GM12878 (cell line): ENCODE results near the gene IER5L. TPM values are rescaled to one million over a fixed set of nuclear protein-coding genes. Genes with fewer than 3 reads are reported as not detected.

Experiments used
- ATAC-seq: fragments of 200-7000 bp; cut with Tn5 transposase; 3 replicates; pipeline ENCODE4 v1.9.1; 2020; ENCODE audit warnings: mild to moderate bottlenecking, moderate library complexity
- BruUV-seq: library from RNA; stranded (reverse); fragments of 400-500 nt; replicated peaks from 2 replicates; lab custom pipeline; 2021; lab: Mats Ljungman, UMichigan
- CTCF ChIA-PET: fragments of 300-600 bp; sonication (Branson Sonifier 250); formaldehyde crosslinking; extraction: SDS; loops from one replicate; lab custom pipeline; 2021; ENCODE audit warnings: inconsistent platforms; lab: Yijun Ruan, JAX
- POLR2A ChIA-PET: fragments of 350-600 bp; formaldehyde crosslinking; extraction: SDS; loops from one replicate; lab custom pipeline; 2021; ENCODE audit warnings: inconsistent platforms; lab: Charles Lee
- RAD21 ChIA-PET: fragments of 300-600 bp; sonication (Branson Sonifier 250); formaldehyde crosslinking; loops from one replicate; lab custom pipeline; 2023; ENCODE audit warnings: antibody characterized with exemption; ENCODE audit not compliant: unreplicated experiment; lab: Charles Lee
- SMC1A ChIA-PET: fragments of 300-600 bp; sonication (Branson Sonifier 250); formaldehyde crosslinking; loops from one replicate; lab custom pipeline; 2023; ENCODE audit not compliant: unreplicated experiment, uncharacterized antibody; lab: Charles Lee
- DNase-seq: peaks from one replicate; pipeline ENCODE4 v3.0.0-alpha.2; 2011; ENCODE audit warnings: low read depth, low spot score
- FAIRE-seq: peaks from 3 replicates; lab custom pipeline; 2011; peaks lifted over from hg19 to GRCh38; lab: Jason Lieb, UNC
- H2AFZ ChIP-seq: 2 replicates; pipeline ENCODE4 v1.6.0; 2011; ENCODE audit warnings: low read depth, low read length, control low read depth; ENCODE audit not compliant: control insufficient read depth
- H3K27ac ChIP-seq: 2 replicates; pipeline ENCODE4 v1.5.1; 2011; ENCODE audit warnings: control low read depth; ENCODE audit not compliant: control insufficient read depth, insufficient read depth
- H3K27me3 ChIP-seq, 2 experiments: replicated peaks in 1 of 2; 2 replicates each; pipeline versions ENCODE4 v1.6.0 to v1.6.1; 2011; ENCODE audit warnings: low read length in 1 of 2; ENCODE audit not compliant: control insufficient read depth in 2 of 2, insufficient read depth in 2 of 2
- H3K36me3 ChIP-seq, 2 experiments: 2 replicates each; pipeline ENCODE4 v1.5.1; 2011; ENCODE audit warnings: low read length in 1 of 2; ENCODE audit not compliant: control insufficient read depth in 2 of 2, insufficient read depth in 2 of 2
- H3K4me1 ChIP-seq: 2 replicates; pipeline ENCODE4 v1.6.1; 2011; ENCODE audit warnings: mild to moderate bottlenecking, low read length, moderate library complexity, mixed read lengths; ENCODE audit not compliant: control insufficient read depth, insufficient read depth
- H3K4me2 ChIP-seq: 2 replicates; pipeline ENCODE4 v1.6.0; 2011; ENCODE audit warnings: control low read depth; ENCODE audit not compliant: control insufficient read depth, insufficient read depth
- H3K4me3 ChIP-seq: fragments of 200-600 bp; sonication (generic); 2 replicates; pipeline ENCODE4 v1.5.1; 2016
- H3K79me2 ChIP-seq: 2 replicates; pipeline ENCODE4 v1.6.0; 2011; ENCODE audit warnings: low read length; ENCODE audit not compliant: control insufficient read depth, insufficient read depth
- H3K9ac ChIP-seq: 2 replicates; pipeline ENCODE4 v1.8.0; 2011; ENCODE audit warnings: low read length, control low read depth, mixed read lengths; ENCODE audit not compliant: control insufficient read depth, insufficient read depth
- H3K9me3 ChIP-seq: replicated peaks from 3 replicates; pipeline ENCODE4 v1.5.1; 2011; ENCODE audit warnings: mild to moderate bottlenecking, low read length; ENCODE audit not compliant: control insufficient read depth, insufficient read depth
- H4K20me1 ChIP-seq: 2 replicates; pipeline ENCODE4 v1.6.0; 2011; ENCODE audit not compliant: control insufficient read depth, insufficient read depth
- BMI1 ChIP-seq: fragments of 450-650 bp; IDR thresholded peaks from 2 replicates; pipeline ENCODE4 v1.6.1; 2016; ENCODE audit warnings: mild to moderate bottlenecking, moderate library complexity, borderline replicate concordance
- CHD1 ChIP-seq: IDR thresholded peaks from 2 replicates; pipeline ENCODE4 v1.6.1; 2012; ENCODE audit warnings: low read depth, low read length, improper control_type of control experiment
- E2F8 ChIP-seq: fragments of 450-650 bp; IDR thresholded peaks from 2 replicates; pipeline ENCODE4 v1.6.1; 2018; ENCODE audit warnings: mild to moderate bottlenecking, low read depth, moderate library complexity; ENCODE audit not compliant: partially characterized antibody
- FOS ChIP-seq: IDR thresholded peaks from 3 replicates; pipeline ENCODE4 v1.6.1; 2011; ENCODE audit warnings: borderline replicate concordance; ENCODE audit not compliant: insufficient read length; ENCODE audit errors: extremely low read depth
- KDM1A ChIP-seq: fragments of 200-600 bp; sonication (generic); IDR thresholded peaks from 2 replicates; pipeline ENCODE4 v1.6.1; 2016; ENCODE audit warnings: borderline replicate concordance
- MXI1 ChIP-seq: fragments of 150-350 bp; IDR thresholded peaks from 2 replicates; pipeline ENCODE4 v1.6.1; 2011; ENCODE audit warnings: low read depth, mild to moderate bottlenecking, inconsistent platforms, low read length, improper control_type of control experiment
- NKRF ChIP-seq: fragments of 450-650 bp; conservative IDR thresholded peaks from 2 replicates; pipeline ENCODE4 v1.6.1; 2017; ENCODE audit warnings: mild to moderate bottlenecking, moderate library complexity
- SIN3A ChIP-seq: IDR thresholded peaks from 2 replicates; pipeline ENCODE4 v1.6.1; 2012; ENCODE audit warnings: low read depth, low read length, improper control_type of control experiment
- SMAD1 ChIP-seq: fragments of 450-650 bp; IDR thresholded peaks from 2 replicates; pipeline ENCODE4 v1.6.1; 2018; ENCODE audit warnings: mild to moderate bottlenecking, low read depth; ENCODE audit not compliant: partially characterized antibody
- SRF ChIP-seq, 2 experiments: IDR thresholded peaks; 2 replicates each; pipeline ENCODE4 v1.6.1; 2011; ENCODE audit warnings: low read depth in 2 of 2, low read length in 2 of 2, mild to moderate bottlenecking in 1 of 2, moderate library complexity in 1 of 2
- USF2 ChIP-seq: IDR thresholded peaks from 2 replicates; pipeline ENCODE4 v1.6.1; 2011; ENCODE audit warnings: low read depth, low read length, improper control_type of control experiment, borderline replicate concordance
- WGBS: methylation state at CpG from one replicate; pipeline ENCODE4 v1.1.6; 2016; ENCODE audit warnings: low lambda C conversion rate; ENCODE audit not compliant: insufficient replicate concordance, insufficient coverage; ENCODE audit errors: missing lambda C conversion rate; 5-methylcytosine and 5-hydroxymethylcytosine counted together
- in situ Hi-C: fragments of 300-500 bp; cut with MboI; formaldehyde crosslinking; loops from 9 replicates; pipeline ENCODE4 v1.14.3; 2018; ENCODE audit warnings: mixed read lengths
- intact Hi-C: fragments of 100-400 bp; cut with micrococcal nuclease; formaldehyde crosslinking; loops from one replicate; pipeline ENCODE4 v1.14.2; 2022; ENCODE audit not compliant: unreplicated experiment
- polyA plus RNA-seq, 11 experiments: library from polyadenylated mRNA; depleted of rRNA in 4 of 11; unstranded in 6 of 11; stranded (reverse) in 5 of 11; fragments of >200 nt; fragmentation: Nextera tagmentation in 4 of 11; fragmentation: Illumina TruSeq in 1 of 11; extraction: Ambion mirVana in 4 of 11; extraction: Trizol in 1 of 11; gene quantifications; 1 replicate in 1 of 11; 2 replicates in 10 of 11; pipeline versions ENCODE4 v1.2.1 to v1.2.3, GENCODE V29; 2011 to 2016; ENCODE audit warnings: inconsistent platforms in 2 of 11, missing spikeins in 2 of 11, low read depth in 1 of 11
- total RNA-seq, 4 experiments: library from RNA; depleted of rRNA in 3 of 4; stranded (reverse); fragments of >200 nt in 3 of 4; fragmentation: Illumina TruSeq in 1 of 4; extraction: Trizol in 1 of 4; gene quantifications; 2 replicates each; pipeline versions ENCODE4 v1.2.1 to v1.2.3, GENCODE V29; 2013 to 2021
- TF ChIP-seq, protein P1 (sequence below): IDR thresholded peaks from 2 replicates; pipeline ENCODE4 v1.6.1; 2012; ENCODE audit warnings: low read length, inconsistent platforms
- TF ChIP-seq, protein P2 (sequence below): IDR thresholded peaks from 2 replicates; pipeline ENCODE4 v1.6.1; 2012; ENCODE audit warnings: low read depth, low read length, improper control_type of control experiment

The IER5L gene
- total and polyA plus RNA-seq, 10 of the 15 experiments (the other 5 are each of a cell fraction or from before 2014, with no cell fraction given), result 0.04 to 1.4 (median 0.17) TPM

DNA sequence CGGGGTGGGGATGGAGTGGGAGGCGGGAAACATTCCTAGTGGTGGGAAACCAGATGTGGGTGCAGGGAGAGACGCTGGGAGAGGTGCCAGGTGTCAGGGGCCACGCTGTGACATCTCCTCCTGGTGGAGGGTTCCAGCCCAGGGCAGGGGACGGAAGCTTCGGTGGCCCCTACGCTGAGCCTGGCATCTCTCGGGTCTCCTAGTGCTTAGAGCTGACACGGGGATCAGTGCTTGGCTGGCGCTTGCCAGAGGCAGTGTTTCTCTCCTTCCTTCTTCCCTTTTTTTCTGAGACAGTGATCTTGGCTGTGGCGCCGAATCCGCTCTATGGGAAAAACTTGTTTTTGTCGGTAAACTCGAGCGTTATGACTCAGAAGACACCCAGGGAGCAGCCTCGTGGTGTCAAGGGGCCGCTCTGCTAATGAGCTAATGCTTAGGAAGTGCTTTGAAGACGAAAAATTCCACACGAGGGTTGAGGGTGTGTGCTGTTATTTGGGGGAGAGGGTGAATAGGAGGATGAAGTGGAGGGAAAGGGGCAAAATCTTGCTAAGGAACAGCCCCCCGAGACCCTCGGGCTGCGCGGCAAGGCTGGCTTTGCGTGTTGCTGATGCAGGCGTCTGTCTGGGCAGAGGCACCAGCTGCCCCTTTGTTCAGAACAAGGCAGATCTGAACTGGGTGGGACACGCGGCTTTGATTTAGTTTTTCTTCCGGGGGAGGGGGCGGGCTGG, 20.4 kb upstream of the IER5L start (continued):
- TF ChIP-seq USF2 (no peak), CHD1 (no peak), E2F8 (no peak), BMI1 (no peak)

DNA sequence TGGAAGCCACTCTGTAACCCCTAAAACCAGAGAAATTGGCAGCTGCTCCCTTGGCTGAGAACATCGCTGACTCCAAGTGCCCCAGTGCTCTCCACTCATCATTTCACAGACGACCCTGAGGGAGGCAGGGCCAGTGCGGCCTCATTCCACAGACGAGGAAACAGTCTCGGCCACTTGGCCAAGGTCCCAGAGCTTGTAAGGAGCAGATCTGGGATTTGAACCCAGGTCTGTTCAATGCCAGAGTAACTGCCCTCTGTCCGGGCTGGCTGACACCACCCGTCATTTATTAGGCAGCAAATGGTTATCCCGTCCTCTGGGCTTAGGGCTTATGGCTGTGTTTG, 19.9 kb upstream of the IER5L start:
- ATAC-seq, result no peak
- no peaks in the 10 kb centered on the region for H4K20me1 ChIP-seq
- WGBS, result 34% methylated on average over 8 of the region's 8 CpGs
- no peak for FAIRE-seq
- ChIA-PET POLR2A (no interaction called here), CTCF (no interaction called here), SMC1A (no interaction called here), RAD21 (no interaction called here)
- peaks cover 0 to 5% of the 10 kb centered on the region in 2 experiments; a peak in 3 of 4 replicates for H3K27me3 ChIP-seq
- H3K4me3 ChIP-seq, result no peak overlapping the region
- H3K79me2 ChIP-seq, result no peaks in the 10 kb centered on the region
- no TSS peak for BruUV-seq
- no peak overlapping the region for H2AFZ ChIP-seq
- H3K36me3 ChIP-seq, result no peaks in the 10 kb centered on the region
- H3K4me2 ChIP-seq, result no peak overlapping the region
- no peak overlapping the region for H3K9ac ChIP-seq
- no peak for DNase-seq
- H3K27ac ChIP-seq, result no peak overlapping the region
- no peaks in the 10 kb centered on the region for H3K4me1 ChIP-seq
- intact Hi-C loops, result no loop called here
- no peaks in the 10 kb centered on the region for H3K9me3 ChIP-seq
- in situ Hi-C loops, result no loop called here
- TF ChIP-seq NKRF (no peak), FOS (no peak), SMAD1 (no peak), MXI1 (no peak), SRF (IDR thresholded peaks at IDR 0.05; ENCODE audit: low read depth in 2 of 2, low read length in 2 of 2) (no peak), SIN3A (no peak), KDM1A (no peak)
- TF ChIP-seq, protein P1, sequence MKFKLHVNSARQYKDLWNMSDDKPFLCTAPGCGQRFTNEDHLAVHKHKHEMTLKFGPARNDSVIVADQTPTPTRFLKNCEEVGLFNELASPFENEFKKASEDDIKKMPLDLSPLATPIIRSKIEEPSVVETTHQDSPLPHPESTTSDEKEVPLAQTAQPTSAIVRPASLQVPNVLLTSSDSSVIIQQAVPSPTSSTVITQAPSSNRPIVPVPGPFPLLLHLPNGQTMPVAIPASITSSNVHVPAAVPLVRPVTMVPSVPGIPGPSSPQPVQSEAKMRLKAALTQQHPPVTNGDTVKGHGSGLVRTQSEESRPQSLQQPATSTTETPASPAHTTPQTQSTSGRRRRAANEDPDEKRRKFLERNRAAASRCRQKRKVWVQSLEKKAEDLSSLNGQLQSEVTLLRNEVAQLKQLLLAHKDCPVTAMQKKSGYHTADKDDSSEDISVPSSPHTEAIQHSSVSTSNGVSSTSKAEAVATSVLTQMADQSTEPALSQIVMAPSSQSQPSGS, result no peak
- TF ChIP-seq, protein P2, sequence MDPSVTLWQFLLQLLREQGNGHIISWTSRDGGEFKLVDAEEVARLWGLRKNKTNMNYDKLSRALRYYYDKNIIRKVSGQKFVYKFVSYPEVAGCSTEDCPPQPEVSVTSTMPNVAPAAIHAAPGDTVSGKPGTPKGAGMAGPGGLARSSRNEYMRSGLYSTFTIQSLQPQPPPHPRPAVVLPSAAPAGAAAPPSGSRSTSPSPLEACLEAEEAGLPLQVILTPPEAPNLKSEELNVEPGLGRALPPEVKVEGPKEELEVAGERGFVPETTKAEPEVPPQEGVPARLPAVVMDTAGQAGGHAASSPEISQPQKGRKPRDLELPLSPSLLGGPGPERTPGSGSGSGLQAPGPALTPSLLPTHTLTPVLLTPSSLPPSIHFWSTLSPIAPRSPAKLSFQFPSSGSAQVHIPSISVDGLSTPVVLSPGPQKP, result no peak
